ENCODE data around the gene MSTO1.
"Not testable (repeated sequence)": the region's sequence is repeated elsewhere in the genome, so short reads cannot be mapped to it uniquely, and the experiment has no call there.

MSTO1 gene

GRCh38 chr1:155613226-155613625, 3.2 kb downstream of the MSTO1 start:
- DNase-seq (ENCODE audit: low spot score) = not testable (repeated sequence)

GRCh38 chr1:155622191-155622590, 12.2 kb downstream of the MSTO1 start:
- DNase-seq (ENCODE audit: low spot score) = no peak

- no peak for DNase-seq (ENCODE audit: low spot score)
Measured at GRCh38 chr1:155623357-155623756, 13.3 kb downstream of the MSTO1 start.

GRCh38 chr1:155626428-155626827, 16.4 kb downstream of the MSTO1 start:
- not testable (repeated sequence) for DNase-seq (ENCODE audit: low spot score)

- DNase-seq (ENCODE audit: low spot score) = no peak
Measured at GRCh38 chr1:155636397-155637153, 26.6 kb downstream of the MSTO1 start.

GRCh38 chr1:155640367-155640766, 30.3 kb downstream of the MSTO1 start:
- no peak for DNase-seq (ENCODE audit: low spot score)

GRCh38 chr1:155642559-155643180, 32.7 kb downstream of the MSTO1 start:
- not testable (repeated sequence) for DNase-seq (ENCODE audit: low spot score)

GRCh38 chr1:155643230-155643629, 33.2 kb downstream of the MSTO1 start:
- no peak for DNase-seq (ENCODE audit: low spot score)

GRCh38 chr1:155645034-155645598, 35.1 kb downstream of the MSTO1 start:
- DNase-seq (ENCODE audit: low spot score) = no peak

GRCh38 chr1:155645648-155646047, 35.6 kb downstream of the MSTO1 start:
- DNase-seq (ENCODE audit: low spot score) = peak; percentile 25

GRCh38 chr1:155646307-155646706, 36.3 kb downstream of the MSTO1 start:
- no peak for DNase-seq (ENCODE audit: low spot score)

GRCh38 chr1:155648207-155649147, 38.5 kb downstream of the MSTO1 start:
- peak; percentile 80 for DNase-seq (ENCODE audit: low spot score)

- no peak for DNase-seq (ENCODE audit: low spot score)
Measured at GRCh38 chr1:155649676-155650075, 39.7 kb downstream of the MSTO1 start.

- DNase-seq (ENCODE audit: low spot score) = no peak
Measured at GRCh38 chr1:155650231-155650757, 40.3 kb downstream of the MSTO1 start.

- DNase-seq (ENCODE audit: low spot score) = no peak
Measured at GRCh38 chr1:155651861-155652661, 42.0 kb downstream of the MSTO1 start.

GRCh38 chr1:155652951-155653350, 42.9 kb downstream of the MSTO1 start:
- no peak for DNase-seq (ENCODE audit: low spot score)

GRCh38 chr1:155657463-155657862, 47.4 kb downstream of the MSTO1 start:
- no peak for DNase-seq (ENCODE audit: low spot score)

- not testable (repeated sequence) for DNase-seq (ENCODE audit: low spot score)
Measured at GRCh38 chr1:155661239-155661638, 51.2 kb downstream of the MSTO1 start.

Measured in GM03348 (cell line).